Islet precursor cell (in vitro differentiated cells): ENCODE data around the gene CILP.
"Not testable (repeated sequence)": the region's sequence is repeated elsewhere in the genome, so short reads cannot be mapped to it uniquely, and the experiment has no call there.

Source experiments
- DNase-seq: peaks from one replicate; pipeline ENCODE4 v3.0.0-alpha.2; 2018

The CILP gene, protein sequence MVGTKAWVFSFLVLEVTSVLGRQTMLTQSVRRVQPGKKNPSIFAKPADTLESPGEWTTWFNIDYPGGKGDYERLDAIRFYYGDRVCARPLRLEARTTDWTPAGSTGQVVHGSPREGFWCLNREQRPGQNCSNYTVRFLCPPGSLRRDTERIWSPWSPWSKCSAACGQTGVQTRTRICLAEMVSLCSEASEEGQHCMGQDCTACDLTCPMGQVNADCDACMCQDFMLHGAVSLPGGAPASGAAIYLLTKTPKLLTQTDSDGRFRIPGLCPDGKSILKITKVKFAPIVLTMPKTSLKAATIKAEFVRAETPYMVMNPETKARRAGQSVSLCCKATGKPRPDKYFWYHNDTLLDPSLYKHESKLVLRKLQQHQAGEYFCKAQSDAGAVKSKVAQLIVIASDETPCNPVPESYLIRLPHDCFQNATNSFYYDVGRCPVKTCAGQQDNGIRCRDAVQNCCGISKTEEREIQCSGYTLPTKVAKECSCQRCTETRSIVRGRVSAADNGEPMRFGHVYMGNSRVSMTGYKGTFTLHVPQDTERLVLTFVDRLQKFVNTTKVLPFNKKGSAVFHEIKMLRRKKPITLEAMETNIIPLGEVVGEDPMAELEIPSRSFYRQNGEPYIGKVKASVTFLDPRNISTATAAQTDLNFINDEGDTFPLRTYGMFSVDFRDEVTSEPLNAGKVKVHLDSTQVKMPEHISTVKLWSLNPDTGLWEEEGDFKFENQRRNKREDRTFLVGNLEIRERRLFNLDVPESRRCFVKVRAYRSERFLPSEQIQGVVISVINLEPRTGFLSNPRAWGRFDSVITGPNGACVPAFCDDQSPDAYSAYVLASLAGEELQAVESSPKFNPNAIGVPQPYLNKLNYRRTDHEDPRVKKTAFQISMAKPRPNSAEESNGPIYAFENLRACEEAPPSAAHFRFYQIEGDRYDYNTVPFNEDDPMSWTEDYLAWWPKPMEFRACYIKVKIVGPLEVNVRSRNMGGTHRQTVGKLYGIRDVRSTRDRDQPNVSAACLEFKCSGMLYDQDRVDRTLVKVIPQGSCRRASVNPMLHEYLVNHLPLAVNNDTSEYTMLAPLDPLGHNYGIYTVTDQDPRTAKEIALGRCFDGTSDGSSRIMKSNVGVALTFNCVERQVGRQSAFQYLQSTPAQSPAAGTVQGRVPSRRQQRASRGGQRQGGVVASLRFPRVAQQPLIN

DNA sequence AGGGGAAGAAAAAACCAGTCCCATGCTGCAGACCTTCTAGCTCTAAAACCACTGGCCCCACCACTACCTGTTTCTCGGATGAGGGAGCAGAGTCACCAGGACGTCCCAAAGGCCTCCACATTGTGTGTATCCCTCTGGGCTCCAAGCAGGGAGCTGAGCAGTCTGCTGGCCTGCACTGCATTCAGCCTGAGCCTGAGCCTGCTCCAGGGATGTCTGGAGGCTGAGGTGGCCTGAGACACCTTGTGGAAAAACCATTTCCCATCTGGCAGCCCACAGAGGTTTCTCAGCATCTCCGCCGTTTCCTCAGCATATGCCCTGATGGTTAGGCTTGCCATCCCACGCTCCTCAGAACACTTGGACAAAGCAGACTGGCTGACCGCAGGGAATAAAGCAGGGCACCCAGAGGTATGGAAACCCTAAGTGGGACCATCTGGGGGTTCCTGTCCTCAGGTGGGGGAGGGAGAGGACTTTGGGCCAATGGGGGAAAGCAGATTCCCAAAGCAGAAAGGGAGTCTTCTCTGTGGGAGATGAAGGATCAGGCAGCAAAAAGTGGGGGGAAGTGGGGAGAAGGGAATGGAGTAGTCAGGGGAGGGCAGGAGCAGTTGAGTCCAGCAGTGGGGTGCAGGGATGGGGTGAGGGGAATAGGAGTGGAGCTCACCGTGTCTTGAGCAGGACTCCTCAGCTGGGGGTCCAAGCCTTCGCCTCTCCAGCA is at the start of gene CILP:
Gene CILP (minus strand): TSS at position 704 of the 712 bp plus-strand sequence. CDS start 1,718 bp downstream, outside the sequence.
- DNase-seq: no peak

DNA sequence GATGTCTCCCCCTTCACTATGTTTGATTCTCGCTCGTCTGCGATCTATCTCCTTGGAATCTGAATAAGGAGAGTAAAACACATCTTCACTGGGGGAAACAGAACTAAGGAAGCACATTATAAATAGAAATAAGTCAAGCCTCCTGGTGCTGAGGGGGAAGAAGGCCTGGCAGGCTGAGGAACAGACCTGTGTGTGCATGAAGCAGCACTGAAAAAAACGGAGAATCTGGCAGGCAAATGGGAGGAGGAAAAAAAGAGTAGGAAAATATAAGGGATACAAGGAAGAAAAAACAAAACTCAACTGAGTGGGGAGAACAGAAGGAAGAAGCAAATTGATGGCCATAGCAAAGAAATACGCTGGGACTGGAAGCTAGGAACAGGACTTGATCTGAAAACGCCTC is 49.7 kb upstream of the CILP start:
- no peak for DNase-seq

DNA sequence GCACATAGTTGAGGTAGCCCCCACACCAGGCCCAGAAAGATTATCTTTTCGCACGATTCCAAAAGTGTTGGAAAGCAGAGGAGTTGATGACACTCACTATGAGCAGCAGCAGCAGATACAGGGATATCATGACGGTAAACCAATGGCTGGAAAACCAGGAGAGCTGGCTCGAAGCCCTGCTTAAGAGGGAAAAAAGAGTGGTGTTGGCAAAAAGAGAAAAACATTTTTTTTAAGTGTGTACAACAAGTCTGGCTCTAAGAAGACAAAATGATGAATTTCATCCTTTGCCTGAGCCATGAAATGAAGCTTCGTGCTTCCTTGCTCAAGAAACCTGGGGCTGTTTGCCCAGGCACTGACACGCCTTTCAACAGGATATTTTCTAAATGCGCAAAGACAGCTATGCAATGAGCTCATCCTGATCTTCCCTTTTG is 48.1 kb upstream of the CILP start:
- peak; percentile 11 for DNase-seq

DNA sequence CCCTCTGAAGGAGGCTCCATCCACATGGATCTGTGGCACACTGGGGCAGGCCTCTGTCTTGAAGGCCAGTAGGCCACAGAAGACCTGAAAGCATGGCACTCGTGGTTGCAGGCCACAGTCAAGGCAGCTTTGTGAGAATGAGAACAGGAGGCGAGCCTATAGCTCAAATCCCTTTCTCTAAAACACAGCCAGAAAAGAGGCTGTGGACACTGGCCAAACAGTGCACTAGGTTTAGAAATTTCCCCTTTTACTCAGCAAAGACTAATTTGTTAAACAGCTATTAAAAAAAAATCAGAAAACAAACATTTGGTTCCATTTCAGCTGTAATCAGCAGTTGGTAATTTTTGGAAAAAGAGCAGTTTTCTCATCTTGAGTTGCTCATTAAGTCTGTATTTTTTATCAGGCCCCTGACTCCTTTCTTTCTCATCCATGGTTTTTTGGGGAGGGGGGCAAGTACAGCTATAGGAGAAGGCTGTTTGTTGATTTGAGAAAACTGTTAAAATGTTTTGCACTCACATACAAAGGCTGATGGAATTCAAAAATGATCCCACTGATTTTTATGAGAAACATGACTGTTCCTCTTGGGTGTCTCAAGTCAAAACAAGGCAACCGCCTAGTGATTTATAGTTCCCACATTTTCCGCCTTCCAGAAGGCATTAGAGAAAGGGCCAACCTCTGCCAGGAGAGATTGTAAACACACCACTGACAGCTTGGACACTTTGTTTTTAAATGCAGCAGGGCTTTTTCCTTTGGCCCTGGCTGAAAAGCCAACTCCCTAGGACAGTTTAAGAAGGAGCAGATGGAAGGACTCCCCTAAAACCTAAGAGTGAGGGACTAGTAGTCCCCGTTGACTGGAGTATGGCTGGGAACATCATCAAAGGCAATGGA is 47.3 kb upstream of the CILP start:
- DNase-seq: no peak

DNA sequence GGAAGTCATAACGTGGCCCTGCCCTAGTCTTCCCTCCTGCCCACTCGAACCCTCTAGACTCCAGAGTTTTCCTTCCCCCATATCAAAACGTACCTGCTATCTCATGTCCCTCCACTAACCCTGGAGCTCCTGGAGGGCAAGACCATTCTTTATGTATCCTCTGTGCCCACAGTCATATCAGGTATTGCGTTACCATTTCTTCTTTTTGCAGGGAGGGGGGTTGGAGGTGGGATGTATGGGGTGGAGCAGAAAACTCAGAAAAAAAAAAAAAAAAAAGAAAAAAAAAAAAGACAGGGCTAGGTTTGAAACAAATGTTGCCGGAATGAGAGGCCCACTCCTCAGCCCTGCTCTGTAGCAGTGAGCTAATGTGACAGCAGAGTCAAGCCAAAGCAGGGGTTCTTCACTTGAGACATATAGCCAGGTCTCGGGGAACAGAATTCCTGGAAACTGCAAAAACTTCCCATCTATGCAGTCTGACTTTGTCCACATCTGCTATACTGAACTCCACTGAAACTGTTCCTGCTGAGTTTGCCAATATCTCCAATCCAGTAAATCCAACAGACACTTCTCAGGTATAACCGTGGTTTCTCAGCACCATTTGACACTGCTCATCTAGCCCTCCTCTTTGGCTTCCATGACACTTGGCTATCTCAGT is 44.3 kb upstream of the CILP start:
- DNase-seq: no peak

DNA sequence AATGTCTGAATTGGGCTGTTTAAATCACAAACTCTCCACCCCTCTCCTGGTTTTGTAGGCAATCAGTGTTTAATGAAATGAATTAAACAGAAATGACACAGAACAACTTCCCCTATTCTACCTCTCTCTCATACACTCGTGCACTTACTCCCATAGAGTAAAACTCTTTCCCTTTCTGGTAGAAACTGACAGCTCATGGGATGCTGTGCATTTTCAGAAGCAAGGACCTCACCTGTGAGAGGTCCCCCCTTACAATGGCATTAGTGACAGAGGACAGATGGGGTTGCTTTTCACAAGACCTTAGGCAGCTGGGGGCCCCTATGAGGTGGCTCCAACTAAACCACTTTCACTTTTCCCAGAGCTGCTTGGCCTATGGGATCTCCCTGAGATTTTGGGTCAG is 43.5 kb upstream of the CILP start:
- no peak for DNase-seq

DNA sequence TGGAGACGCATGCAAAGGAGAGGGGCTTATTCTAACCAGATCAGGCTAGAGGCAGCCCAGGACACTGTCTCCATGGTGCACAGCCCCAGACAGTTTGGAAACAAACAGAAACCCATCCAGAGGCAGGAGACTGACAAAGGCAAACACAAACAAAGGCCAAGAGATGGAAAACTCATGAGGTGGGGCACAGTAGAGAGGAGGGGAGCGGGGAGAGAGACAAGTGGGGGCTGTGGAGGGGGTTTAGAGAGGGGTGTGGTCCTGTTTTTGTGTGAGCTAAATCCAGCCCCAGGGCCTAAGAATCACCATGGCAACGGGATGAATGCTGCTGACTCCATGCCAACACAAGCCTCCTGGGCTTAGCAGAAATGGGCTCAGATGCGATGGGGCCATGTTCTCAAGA is 43.1 kb upstream of the CILP start:
- DNase-seq: no peak

DNA sequence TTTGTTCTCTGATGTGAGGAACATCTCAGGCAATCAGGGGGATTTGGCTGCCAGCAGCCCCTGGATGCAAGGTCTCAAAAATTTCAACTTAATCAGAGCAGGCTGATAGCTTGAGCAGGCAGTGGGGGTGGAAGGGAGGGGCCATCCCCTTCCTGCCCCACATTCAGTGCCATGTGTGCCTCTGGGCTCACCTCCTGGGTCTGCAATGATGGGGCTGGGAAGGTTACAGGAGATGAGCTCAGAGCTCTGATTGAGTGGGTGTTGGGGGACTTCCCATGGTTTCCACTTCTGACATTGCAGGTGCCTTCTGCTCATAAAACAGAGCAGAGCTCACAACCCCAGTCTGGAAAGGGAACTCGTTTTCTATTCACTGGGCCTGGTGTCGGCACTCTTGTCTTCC is 38.4 kb upstream of the CILP start:
- no peak for DNase-seq

DNA sequence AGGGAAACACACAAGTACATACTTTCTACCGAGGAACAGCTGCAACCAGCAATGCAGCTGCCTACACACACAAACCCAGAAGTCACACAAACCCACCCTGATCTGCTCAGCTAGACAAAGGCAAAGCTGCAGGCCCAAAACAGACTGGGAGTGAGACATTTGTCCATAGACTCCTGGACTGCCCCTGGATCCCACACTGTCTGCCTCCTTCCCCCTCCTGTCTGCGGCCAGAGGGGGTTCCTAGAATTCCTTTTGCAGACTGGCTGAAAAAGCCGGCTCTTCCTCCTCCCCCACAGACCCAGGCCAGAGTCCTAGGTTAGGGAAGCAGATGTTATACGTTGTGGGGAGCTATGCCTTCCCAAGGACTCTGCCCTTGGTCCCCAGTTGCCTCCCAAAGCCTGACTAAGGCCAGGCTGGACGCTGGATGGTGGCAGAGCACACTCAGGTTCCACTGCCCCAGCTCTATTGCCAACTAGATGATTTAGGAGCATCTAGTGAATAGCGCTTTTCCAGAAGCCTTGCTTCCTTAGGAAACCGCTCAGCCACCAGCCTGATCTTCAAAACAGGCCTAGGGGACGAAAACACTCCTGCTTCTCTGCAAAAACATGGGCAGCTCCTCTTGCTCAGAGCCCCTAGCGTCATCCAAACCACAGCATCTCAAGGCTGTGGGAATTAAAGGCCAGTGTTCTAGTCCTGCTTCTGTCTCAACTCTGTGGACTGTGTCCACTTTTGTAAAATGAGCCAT is 37.4 kb upstream of the CILP start:
- peak; percentile 72 for DNase-seq

DNA sequence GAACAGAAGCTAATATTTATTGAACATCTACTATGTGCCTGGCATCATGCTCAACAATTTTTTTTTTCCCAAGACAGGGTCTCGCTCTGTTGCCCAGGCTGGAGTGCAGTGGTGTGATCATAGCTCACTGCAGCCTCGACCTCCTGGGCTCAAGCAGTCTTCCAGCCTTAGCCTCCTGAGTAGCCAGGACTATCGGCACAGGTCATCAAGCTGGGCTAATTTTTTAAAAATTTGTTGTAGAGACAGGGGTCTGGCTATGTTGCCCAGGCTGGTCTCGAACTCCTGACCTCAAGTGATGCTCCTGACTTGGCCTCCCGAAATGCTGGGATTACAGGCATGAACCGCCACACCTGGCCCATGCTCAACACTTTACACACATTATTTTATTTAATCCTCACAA is 35.7 kb upstream of the CILP start:
- DNase-seq: no peak

DNA sequence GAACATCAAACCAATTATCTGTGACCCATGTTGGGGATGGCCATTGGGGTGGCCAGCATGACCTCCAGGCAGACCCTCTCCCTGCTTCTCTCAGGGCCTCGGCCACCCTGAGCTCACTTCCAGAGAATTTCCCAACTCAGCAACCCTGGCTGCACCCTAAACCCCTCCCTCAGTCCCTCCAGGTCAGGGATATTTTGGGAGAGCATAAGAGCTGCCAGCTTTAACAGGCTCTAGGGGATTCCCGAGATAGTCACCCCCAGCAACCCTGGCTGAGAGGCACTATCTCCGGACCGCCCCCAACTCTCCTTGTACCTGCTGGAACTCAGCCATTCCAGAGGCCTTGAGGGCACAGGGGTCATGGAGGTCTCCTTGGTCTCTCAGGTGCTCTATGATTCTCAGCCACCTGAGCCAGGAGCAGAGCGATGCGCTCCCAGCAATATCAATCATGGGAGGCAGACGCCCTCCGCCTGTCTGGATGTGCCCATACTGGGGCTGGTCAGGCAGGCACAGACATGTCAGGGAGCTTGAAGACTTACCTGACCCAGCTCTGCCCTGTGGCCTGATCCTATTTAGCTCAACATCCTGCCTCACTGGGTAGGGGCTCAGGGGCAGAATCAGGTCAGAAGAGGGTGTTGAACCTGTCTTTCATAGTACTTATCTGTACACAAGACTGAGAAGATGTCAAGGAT is 34.9 kb upstream of the CILP start:
- DNase-seq: no peak

DNA sequence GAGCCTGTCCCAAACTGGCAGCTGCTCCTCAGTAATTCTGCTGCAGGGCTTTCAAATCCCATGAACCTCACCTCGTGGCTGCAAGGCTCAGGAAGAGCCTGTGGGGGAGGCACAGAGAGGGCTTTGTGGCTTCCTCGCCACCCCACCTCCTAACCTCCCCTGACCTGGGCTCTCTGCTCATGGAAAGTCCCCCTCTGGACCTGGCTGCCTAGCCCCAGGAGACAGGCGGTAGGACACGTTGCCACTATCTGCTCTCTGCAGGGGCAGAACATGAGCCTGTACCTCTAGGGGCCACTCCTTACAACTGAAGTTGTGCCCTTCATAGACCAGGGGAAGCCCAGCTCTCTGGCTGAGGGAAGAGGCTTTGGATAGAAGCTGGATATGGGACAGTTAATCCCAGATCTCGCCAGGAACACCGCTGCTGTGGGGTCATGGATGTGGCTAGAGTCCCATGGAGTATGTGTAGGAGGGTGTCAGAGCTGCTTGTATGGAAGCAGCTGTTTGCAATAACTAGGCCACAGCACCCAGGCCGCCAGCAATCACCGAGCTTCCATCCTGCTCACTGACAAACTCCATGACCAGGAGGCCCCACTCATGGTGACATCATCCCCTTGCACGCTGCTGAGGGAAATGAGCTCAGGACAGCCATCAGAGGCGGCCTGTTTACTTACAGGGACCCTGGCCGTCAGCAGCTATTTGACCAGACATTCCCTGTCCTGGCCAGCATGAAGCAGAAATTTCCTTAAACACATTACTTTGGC is 34.0 kb upstream of the CILP start:
- peak; percentile 77 for DNase-seq

DNA sequence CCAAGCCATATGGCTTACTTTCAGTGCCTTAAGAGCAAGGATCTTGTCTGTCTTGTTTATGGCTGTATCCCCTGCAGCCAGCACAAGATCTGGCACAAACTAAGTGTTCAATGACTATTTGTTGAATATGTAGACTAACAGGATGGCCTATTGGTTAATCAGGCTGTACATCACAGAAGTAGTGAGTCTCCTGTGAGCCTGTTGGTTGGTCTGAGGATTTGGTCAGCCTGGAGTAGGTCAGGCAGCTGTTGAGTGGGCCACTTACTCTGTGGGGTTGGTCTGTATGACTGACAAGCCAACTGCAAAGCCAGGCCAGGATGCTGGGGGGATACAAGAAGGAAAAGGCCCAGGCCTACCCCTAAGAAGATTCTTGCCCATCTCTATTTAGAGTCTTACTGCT is 33.4 kb upstream of the CILP start:
- no peak for DNase-seq

DNA sequence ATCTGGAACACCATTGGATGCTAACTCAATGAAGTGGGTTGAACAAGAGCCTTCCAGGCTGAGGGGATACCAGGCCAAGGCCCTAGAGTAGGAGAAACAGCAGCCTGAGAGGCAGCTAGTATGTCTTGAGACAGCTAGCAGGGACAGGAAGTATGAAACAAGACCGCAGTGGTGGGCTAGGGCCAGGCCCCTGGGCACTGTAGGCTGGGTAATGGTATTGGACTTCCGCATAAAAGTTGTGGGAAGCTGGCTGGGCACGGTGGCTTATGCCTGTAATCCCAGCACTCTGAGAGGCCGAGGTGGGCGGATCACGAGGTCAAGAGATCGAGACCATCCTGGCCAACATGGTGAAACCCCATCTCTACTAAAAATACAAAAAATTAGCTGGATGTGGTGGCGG is 25.2 kb upstream of the CILP start:
- not testable (repeated sequence) for DNase-seq

DNA sequence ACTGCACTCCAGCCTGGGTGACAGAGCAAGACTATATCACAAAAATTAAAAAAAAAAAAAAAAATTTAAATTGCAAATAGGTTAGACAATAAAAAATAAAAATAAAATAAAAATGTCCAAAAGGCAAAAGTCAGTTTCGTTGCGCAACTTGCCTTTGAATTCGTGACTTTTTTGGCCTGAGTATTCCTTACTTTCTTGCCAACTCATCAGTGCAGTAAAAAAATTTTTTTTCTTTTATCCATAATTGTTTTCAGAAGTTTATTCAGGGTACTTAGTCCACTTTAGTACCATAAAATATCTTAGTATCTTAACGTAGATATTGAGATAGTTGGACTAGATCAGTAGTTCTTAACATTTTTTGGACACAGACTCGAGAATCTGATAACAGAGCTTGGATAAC is 22.4 kb upstream of the CILP start:
- no peak for DNase-seq

DNA sequence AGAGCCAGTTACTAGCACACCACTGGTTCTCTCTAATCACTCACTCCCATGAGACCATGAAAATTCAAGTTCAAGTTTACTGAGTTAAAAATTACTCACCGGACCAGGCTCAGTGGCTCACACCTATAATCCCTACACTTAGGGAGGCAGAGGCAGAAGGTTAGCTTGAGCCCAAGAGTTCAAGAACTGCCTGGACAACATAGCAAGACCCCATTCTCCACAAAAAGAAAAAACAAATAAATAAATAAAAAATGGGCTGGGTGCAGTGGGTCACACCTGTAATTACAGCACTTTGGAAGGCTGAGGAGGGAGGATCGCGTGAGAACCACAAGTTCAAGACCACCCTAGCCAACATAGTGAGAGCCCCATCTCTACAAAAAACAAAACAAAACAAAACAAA is 21.2 kb upstream of the CILP start:
- DNase-seq: no peak

DNA sequence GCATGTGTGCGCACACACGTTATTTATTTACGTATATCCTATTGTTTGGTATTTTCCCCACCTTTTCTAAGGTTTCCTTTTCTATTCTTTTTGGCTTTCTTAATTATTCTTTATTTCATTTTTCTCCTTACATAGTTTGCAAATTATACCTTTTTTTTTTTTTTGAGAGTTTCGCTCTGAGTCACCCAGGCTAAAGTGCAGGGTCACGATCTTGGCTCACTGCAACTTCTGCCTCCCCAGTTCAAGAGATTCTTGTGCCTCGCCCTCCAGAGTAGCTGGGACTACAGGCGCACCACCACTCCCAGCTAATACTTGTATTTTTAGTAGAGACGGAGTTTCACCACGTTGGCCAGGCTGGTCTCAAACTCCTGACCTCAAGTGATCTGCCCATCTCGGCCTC is 20.0 kb upstream of the CILP start:
- no peak for DNase-seq

DNA sequence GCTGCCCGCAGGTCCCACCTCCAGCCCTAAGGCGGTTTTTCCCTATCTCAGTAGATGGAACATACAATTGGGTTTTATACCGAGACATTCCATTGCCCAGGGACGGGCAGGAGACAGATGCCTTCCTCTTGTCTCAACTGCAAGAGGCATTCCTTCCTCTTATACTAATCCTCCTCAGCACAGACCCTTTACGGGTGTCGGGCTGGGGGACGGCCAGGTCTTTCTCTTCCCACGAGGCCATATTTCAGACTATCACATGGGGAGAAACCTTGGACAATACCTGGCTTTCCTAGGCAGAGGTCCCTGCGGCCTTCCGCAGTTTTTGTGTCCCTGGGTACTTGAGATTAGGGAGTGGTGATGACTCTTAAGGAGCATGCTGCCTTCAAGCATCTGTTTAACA is 15.6 kb upstream of the CILP start:
- not testable (repeated sequence) for DNase-seq

DNA sequence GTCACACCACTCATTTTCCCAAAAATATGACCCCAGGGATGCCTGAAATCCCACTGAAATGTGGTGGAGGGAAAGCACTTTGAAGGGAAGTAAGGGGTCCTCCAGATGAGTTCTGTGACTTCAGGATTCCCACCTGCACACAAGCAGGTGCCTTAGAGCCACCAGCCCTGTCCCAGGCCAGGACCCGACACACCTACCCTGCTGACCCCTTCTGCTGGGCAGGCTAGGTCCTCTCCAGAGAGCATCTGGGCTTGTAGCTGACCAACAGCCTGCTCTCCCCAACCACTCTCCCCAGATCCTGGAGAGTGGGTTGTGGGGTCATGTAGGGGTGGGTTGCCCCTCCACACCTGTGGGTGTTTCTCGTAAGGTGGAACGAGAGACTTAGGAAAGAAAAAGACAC is 14.9 kb upstream of the CILP start:
- DNase-seq: no peak
